ENCODE results near the gene MAD1L1.

MAD1L1 gene

GRCh38 chr7:2016761-2017480 is 215.8 kb downstream of the MAD1L1 start:
- no peak for DNase-seq (ENCODE audit: low read depth in 1 of 2, low spot score in 1 of 2)

- DNase-seq (ENCODE audit: low read depth in 1 of 2, low spot score in 1 of 2), result no peak
These were observed 216.6 kb downstream of the MAD1L1 start for GRCh38 chr7:2016021-2016631.

GRCh38 chr7:2015251-2015871 is 217.4 kb downstream of the MAD1L1 start:
- no peak for DNase-seq (ENCODE audit: low read depth in 1 of 2, low spot score in 1 of 2)

- no peak for DNase-seq (ENCODE audit: low read depth in 1 of 2, low spot score in 1 of 2)
These were observed 218.1 kb downstream of the MAD1L1 start for GRCh38 chr7:2014391-2015241.

GRCh38 chr7:2013381-2014311 is 219.1 kb downstream of the MAD1L1 start:
- no peak for DNase-seq (ENCODE audit: low read depth in 1 of 2, low spot score in 1 of 2)

- DNase-seq (ENCODE audit: low read depth in 1 of 2, low spot score in 1 of 2), result no peak
These were observed 219.8 kb downstream of the MAD1L1 start for GRCh38 chr7:2012981-2013380.

- DNase-seq (ENCODE audit: low read depth in 1 of 2, low spot score in 1 of 2), result no peak
These were observed 220.5 kb downstream of the MAD1L1 start for GRCh38 chr7:2012044-2012900.

GRCh38 chr7:2011266-2012043 is 221.3 kb downstream of the MAD1L1 start:
- DNase-seq (ENCODE audit: low read depth in 1 of 2, low spot score in 1 of 2), result no peak

GRCh38 chr7:2010551-2011265 is 222.0 kb downstream of the MAD1L1 start:
- no peak for DNase-seq (ENCODE audit: low read depth in 1 of 2, low spot score in 1 of 2)

GRCh38 chr7:2010101-2010500 is 222.6 kb downstream of the MAD1L1 start:
- no peak for DNase-seq (ENCODE audit: low read depth in 1 of 2, low spot score in 1 of 2)

GRCh38 chr7:2009541-2010001 is 223.2 kb downstream of the MAD1L1 start:
- no peak for DNase-seq (ENCODE audit: low read depth in 1 of 2, low spot score in 1 of 2)

- DNase-seq (ENCODE audit: low read depth in 1 of 2, low spot score in 1 of 2), result no peak
These were observed 223.7 kb downstream of the MAD1L1 start for GRCh38 chr7:2008936-2009540.

GRCh38 chr7:2008101-2008935 is 224.4 kb downstream of the MAD1L1 start:
- DNase-seq (ENCODE audit: low read depth in 1 of 2, low spot score in 1 of 2), result no peak

- DNase-seq (ENCODE audit: low read depth in 1 of 2, low spot score in 1 of 2), result no peak
These were observed 225.2 kb downstream of the MAD1L1 start for GRCh38 chr7:2007551-2007950.

GRCh38 chr7:2006921-2007381 is 225.8 kb downstream of the MAD1L1 start:
- no peak for DNase-seq (ENCODE audit: low read depth in 1 of 2, low spot score in 1 of 2)

GRCh38 chr7:2006231-2006771 is 226.4 kb downstream of the MAD1L1 start:
- no peak for DNase-seq (ENCODE audit: low read depth in 1 of 2, low spot score in 1 of 2)

Data from activated T-helper 1 cell treated with anti-CD3 and anti-CD28 coated beads, Interleukin-2, amount 50 U/mL, for 16 hours (primary cell).